Subcutaneous preadipocyte (primary cell): ENCODE measurements around the gene COX4I2. TPM values are rescaled to one million over a fixed set of nuclear protein-coding genes. Genes with fewer than 3 reads are reported as not detected.

Experiments
- small RNA-seq: library from RNA; depleted of rRNA; stranded (forward); fragments of <200 nt; gene quantifications from one replicate; pipeline ENCODE3, GENCODE V24; 2012
- total RNA-seq: library from RNA; depleted of rRNA; stranded (reverse); fragments of >200 nt; gene quantifications from 2 replicates; pipeline ENCODE4 v1.2.3, GENCODE V29; 2012

The COX4I2 gene
- total RNA-seq = not detected in 2 replicates

DNA sequence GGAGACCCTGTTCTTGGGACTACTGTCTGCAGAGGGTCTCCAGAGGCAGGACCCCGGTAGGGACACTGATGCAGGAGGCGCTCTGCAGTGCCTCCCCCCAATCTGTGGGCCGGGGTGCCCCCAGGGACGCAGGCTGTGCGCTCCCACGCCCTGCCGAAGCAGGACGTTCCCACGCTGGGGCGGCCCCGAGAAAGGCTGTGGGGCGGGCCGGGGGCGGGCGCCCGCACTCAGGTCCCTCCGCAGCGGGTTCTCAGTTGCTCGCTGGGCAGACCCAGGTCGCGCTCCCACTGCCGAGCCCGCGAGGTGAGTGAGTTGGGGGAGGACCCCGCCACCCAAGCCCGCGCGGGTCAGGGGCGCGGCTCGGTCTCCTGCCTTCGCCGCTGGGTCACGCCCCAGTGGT, at the start of gene COX4I2:
COX4I2 (plus strand) TSS at position 253 of the 400 bp plus-strand sequence. CDS start 1,106 bp downstream, outside the sequence.

DNA sequence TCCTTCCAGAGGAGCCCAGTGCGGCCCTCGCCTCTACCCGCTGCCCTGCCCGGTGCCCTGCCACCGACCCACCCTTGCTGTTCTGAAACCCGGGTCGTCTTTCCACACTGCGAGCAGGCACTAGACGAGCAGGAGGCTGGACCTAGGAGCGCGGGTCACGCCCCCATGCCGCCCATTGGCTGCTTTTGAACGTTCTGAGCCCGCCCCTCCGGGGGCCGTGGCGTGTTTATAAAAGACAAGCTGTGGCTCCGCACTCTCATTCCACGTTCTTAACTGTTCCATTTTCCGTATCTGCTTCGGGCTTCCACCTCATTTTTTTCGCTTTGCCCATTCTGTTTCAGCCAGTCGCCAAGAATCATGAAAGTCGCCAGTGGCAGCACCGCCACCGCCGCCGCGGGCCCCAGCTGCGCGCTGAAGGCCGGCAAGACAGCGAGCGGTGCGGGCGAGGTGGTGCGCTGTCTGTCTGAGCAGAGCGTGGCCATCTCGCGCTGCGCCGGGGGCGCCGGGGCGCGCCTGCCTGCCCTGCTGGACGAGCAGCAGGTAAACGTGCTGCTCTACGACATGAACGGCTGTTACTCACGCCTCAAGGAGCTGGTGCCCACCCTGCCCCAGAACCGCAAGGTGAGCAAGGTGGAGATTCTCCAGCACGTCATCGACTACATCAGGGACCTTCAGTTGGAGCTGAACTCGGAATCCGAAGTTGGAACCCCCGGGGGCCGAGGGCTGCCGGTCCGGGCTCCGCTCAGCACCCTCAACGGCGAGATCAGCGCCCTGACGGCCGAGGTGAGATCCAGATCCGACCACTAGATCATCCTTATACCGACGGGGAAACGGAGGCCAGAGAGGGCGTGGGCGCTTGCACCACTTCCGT, 32.4 kb upstream of the COX4I2 start, which contains the start of gene ID1:
ID1 (plus strand) TSS at position 259 of the 871 bp plus-strand sequence; CDS start at position 358, 99 bp downstream.

Small RNA genes lying within 50 kb of the gene (small RNA-seq; reads per million reads assigned to genes)
- not detected for gene MIR3193

Other genes with a start within 250 kb of the COX4I2 start
- gene DEFB119, start 247.3 kb upstream of the COX4I2 start, total RNA-seq = not detected in 2 replicates
- not detected in 2 replicates for gene DEFB121, start 231.7 kb upstream of the COX4I2 start, total RNA-seq
- gene DEFB123, start 197.3 kb upstream of the COX4I2 start, total RNA-seq = not detected in 2 replicates
- gene DEFB124, start 162.8 kb upstream of the COX4I2 start, total RNA-seq = not detected in 2 replicates
- gene REM1, start 162.6 kb upstream of the COX4I2 start, total RNA-seq = not detected in 2 replicates
- gene HM13, start 123.5 kb upstream of the COX4I2 start, total RNA-seq = 112 and 125 TPM in 2 replicates
- 54.2 and 75.0 TPM in 2 replicates for gene ID1, start 32.6 kb upstream of the COX4I2 start, total RNA-seq
- gene BCL2L1, start 85.0 kb downstream of the COX4I2 start, total RNA-seq = 159 and 215 TPM in 2 replicates
- gene TPX2, start 101.4 kb downstream of the COX4I2 start, total RNA-seq = 57.7 and 99.1 TPM in 2 replicates
- 0.37 and 0.39 TPM in 2 replicates for gene MYLK2, start 181.4 kb downstream of the COX4I2 start, total RNA-seq
- not detected in 2 replicates for gene FOXS1, start 207.7 kb downstream of the COX4I2 start, total RNA-seq
- gene DUSP15, start 232.6 kb downstream of the COX4I2 start, total RNA-seq = not detected in 2 replicates
- gene TTLL9, start 232.7 kb downstream of the COX4I2 start, total RNA-seq = not detected in 2 replicates